ENCODE results near the gene WDR37. TPM values are rescaled to one million over a fixed set of nuclear protein-coding genes. Genes with fewer than 3 reads are reported as not detected.
"Not testable (repeated sequence)": the region's sequence is repeated elsewhere in the genome, so short reads cannot be mapped to it uniquely, and the experiment has no call there.

The WDR37 gene
- total RNA-seq, 4 donors from 2014 or later = 9.4 to 18.9 (median 11.9) TPM

DNA sequence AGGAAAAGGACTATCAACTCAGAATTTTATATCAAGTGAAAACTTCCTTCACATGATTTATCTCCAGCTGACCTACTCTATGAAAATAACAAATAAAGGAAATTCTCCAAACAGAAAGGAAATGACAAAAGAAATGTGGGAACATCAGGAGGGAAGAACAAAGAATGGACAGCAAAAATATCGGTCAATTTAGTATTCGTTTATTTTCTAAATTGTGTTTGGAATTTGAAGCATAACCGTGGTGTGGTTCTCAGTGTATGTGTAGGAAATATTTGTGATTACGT is 8.7 kb downstream of the WDR37 start:
- no peak for DNase-seq (ENCODE audit: low spot score in 2 of 2)
- TF ChIP-seq POLR2A (IDR thresholded peaks at IDR 0.05) = no peak
- TF ChIP-seq, protein P1, sequence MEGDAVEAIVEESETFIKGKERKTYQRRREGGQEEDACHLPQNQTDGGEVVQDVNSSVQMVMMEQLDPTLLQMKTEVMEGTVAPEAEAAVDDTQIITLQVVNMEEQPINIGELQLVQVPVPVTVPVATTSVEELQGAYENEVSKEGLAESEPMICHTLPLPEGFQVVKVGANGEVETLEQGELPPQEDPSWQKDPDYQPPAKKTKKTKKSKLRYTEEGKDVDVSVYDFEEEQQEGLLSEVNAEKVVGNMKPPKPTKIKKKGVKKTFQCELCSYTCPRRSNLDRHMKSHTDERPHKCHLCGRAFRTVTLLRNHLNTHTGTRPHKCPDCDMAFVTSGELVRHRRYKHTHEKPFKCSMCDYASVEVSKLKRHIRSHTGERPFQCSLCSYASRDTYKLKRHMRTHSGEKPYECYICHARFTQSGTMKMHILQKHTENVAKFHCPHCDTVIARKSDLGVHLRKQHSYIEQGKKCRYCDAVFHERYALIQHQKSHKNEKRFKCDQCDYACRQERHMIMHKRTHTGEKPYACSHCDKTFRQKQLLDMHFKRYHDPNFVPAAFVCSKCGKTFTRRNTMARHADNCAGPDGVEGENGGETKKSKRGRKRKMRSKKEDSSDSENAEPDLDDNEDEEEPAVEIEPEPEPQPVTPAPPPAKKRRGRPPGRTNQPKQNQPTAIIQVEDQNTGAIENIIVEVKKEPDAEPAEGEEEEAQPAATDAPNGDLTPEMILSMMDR (IDR thresholded peaks at IDR 0.05) = no peak
- intact Hi-C loops (cut with DNase I; ENCODE audit: low total_unique reads) = no loop called here
- no peak overlapping the region for H3K4me3 ChIP-seq (ENCODE audit: low read depth, poor library complexity, severe bottlenecking)
- WGBS, 2 donors = 91 to 93% methylated on average over 4 of the region's 4 CpGs

DNA sequence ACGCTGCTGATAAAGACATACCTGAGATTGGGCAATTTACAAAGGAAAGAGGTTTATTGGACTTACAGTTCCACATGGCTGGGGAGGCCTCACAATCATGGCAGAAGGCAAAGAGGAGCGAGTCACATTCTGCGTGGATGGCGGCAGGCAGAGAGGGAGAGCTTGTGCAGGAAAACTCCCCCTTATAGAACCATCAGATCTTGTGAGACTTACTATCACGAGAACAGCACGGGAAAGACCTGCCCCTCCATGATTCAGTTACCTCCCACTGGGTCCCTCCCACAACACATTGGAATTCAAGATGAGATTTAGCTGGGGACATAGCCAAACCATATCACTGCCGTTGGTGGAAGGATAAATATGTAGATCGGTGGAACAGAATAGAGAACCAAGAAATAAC is 10.5 kb downstream of the WDR37 start:
- intact Hi-C loops (cut with DNase I; ENCODE audit: low total_unique reads); DNase-seq (ENCODE audit: low spot score in 2 of 2); H3K4me3 ChIP-seq (ENCODE audit: low read depth, poor library complexity, severe bottlenecking): not testable (repeated sequence)
- WGBS, 2 donors = 95 to 96% methylated on average over 8 of the region's 8 CpGs

DNA sequence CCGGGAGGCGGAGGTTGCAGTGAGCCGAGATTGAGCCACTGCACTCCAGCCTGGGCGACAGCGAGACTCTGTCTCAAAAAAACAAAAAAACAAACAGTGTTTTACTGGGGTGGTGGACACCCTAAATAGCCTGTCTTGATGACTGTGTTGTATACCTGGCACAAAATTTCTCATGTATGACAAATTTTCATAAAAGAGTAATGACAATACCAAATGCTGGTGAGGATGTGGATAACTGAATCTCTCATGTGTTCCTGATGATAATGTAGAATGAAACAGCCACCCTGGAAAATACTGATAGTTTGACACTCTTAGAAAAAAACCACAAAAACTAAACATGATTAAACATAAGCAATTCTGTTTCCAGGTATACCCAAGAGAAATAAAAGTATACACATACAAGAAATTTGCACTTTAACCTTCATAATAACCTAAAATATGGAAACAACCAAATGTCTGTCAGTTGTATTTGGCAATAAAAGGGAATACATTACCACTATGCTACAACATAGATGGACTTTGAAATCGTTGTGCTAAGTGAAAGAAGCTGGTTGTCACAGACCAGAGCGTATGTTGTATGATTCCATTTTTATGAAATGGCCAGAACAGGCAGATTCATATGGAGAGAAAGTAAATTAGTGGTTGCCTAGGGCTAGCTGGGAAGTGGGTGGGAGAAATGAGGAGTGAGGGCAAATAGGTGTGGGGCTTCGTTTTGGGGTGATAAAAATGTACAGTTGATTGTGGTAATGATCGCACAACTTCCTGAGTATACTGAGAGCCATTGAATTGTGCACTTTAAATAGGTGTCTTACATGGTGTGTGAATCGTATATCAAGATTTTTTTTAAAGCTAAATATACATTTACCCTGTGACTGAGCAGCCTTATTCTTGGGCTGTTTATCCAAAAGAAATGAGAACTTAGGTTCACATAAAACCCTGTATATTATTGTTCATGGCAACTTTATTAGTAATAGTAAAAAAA is 12.5 kb downstream of the WDR37 start:
- DNase-seq (ENCODE audit: low spot score in 2 of 2) = no peak
- WGBS, 2 donors = 89 to 90% methylated on average over 10 of the region's 10 CpGs
- intact Hi-C loops (cut with DNase I; ENCODE audit: low total_unique reads) = no loop called here
- no peak for TF ChIP-seq POLR2A (IDR thresholded peaks at IDR 0.05)
- TF ChIP-seq, protein P1 (IDR thresholded peaks at IDR 0.05) = no peak
- no peak overlapping the region for H3K4me3 ChIP-seq (ENCODE audit: low read depth, poor library complexity, severe bottlenecking)

DNA sequence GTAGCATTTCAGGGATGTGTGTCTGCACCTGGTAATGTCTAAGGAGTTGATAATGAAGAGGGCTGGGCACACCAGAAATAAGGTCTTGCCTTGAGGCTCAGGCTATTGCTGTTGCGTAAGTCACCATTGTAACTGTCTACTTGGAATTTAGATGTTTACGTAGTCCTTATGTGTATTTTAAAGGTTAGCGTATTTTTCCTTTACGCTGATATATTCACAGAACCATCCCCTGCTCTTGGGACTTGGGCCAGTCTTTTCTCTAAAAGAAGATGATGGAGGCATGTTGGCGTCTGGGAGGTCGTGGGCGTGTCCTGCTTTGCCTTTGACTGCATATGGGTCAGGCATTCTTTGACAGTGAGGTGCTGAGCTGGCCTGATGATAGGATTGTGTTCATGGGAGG is 14.7 kb downstream of the WDR37 start:
- TF ChIP-seq, protein P1 (IDR thresholded peaks at IDR 0.05) = no peak
- TF ChIP-seq POLR2A (IDR thresholded peaks at IDR 0.05) = no peak
- no peak for DNase-seq (ENCODE audit: low spot score in 2 of 2)
- intact Hi-C loops (cut with DNase I; ENCODE audit: low total_unique reads) = no loop called here
- no peak overlapping the region for H3K4me3 ChIP-seq (ENCODE audit: low read depth, poor library complexity, severe bottlenecking)
- 76 to 78% methylated on average over 7 of the region's 7 CpGs for WGBS, 2 donors

DNA sequence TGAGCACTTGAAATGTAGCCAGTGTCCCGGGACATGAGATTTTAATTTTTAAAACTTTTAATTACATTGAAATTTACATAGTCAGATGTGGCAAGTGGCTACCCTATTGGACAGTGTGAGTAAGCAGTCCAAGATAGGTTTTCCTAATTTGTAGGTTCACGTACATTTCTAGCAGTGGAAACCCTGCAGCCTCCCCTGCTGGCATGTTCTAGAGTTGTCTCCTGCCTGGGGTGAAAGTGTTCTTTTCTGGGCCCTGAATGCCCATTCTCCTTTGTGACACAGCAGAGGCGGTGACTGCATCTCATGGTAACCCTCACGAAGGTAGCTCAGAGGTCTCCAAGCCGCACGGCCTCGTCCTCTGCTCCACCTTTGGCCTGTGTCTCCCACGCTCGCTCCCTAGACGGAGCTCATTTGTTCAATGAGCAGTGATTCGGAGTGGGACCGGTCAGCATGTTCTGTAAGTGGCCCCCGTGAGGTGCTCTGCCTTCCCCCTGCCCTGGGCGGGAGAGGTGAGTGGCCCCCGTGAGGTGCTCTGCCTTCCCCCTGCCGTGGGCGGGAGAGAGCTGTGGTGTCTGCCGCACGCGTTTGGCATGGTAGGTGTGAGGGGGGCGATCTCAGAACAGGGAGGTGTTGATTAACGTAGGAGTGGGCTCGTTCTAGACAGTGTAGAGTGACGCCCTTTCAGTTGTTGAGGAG is 18.0 kb downstream of the WDR37 start:
- WGBS, 2 donors = 90 to 94% methylated on average over 24 of the region's 24 CpGs
- intact Hi-C loops (cut with DNase I; ENCODE audit: low total_unique reads) = no loop called here
- H3K4me3 ChIP-seq (ENCODE audit: low read depth, poor library complexity, severe bottlenecking) = no peak overlapping the region
- no peak for DNase-seq (ENCODE audit: low spot score in 2 of 2)
- TF ChIP-seq, protein P1 (IDR thresholded peaks at IDR 0.05) = no peak

DNA sequence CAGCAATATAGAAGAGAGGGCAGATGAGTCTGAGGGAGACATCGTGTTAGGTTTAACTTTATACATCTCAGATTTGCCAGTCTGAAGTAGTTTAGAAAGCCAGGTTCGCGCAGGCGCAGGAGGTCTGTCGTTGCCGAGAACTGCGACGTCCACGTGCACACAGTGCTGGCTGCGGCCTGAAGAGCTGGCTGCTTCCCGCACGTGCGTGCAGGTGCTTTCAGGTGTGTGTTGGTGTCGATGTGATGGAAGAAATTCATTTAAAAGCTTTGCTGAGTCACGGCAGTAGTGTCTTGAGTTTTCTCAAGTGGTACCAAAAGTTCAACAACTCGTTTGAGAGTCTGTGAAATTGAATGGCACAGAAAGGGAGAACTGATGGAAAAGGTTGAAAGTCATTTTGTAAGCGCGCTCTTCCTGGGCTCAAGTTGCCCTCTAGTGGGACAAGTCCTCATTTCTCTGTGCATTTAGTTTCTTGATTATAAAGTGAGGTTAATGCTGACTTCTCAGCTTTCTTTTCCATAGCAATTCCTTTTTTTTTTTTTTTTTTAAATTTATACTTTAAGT is 18.6 kb downstream of the WDR37 start:
- DNase-seq (ENCODE audit: low spot score in 2 of 2) = no peak

More for the DNA sequence above, 18.6 kb downstream of the WDR37 start:
- WGBS, 2 donors = 92% methylated on average over 18 of the region's 18 CpGs
- TF ChIP-seq, protein P1 (IDR thresholded peaks at IDR 0.05) = no peak
- no peak for TF ChIP-seq POLR2A (IDR thresholded peaks at IDR 0.05)
- intact Hi-C loops (cut with DNase I; ENCODE audit: low total_unique reads) = no loop called here
- no peak overlapping the region for H3K4me3 ChIP-seq (ENCODE audit: low read depth, poor library complexity, severe bottlenecking)

Data from lower leg skin (tissue), 4 donors.